ENCODE measurements around the gene SMU1. TPM values are rescaled to one million over a fixed set of nuclear protein-coding genes. Genes with fewer than 3 reads are reported as not detected.
A peak's percentile ranks its signal among the peaks of the same experiment; 100 is the strongest.

Gene SMU1
- total RNA-seq (2014; rRNA removed; shearing (Covaris generic); ENCODE audit: low replicate concordance) = 26.6 and 27.1 TPM in 2 replicates

GRCh38 chr9:33076046-33077004 lies at the start of gene SMU1:
Gene SMU1 (minus strand): TSS chr9:33076674. CDS start chr9:33076608, 66 bp downstream.
- Histone ChIP-seq H3K27me3 (no peaks in the 10 kb centered on the region), H3K36me3 (peaks cover 14% of the 10 kb centered on the region), H3K9me3 (no peaks in the 10 kb centered on the region), H3K4me3 (peak within 1 kb of the TSS; percentile 85)
- DNase-seq = peak; percentile 96

DNA sequence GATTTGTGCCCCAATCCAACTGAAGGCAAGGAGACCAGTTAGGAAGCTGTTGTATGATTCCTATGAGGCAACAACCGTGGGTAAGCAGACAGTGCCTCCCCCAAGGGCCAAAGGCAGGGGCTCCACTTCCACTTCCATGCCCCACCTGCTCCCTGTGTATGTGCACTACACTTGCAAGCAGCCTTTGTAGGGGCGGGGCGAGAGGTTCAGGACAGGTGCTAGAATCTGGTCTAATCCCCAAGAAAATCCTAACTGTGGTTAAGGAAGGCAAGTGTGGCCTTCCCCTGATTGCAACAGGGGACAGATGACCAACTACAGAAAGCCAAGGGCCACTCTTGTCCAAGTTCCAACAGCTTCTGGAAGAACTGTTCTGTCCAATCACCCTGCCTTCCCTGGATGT lies 49.0 kb upstream of the SMU1 start:
- H3K27me3 ChIP-seq = no peaks in the 10 kb centered on the region
- peaks cover 40% of the 10 kb centered on the region for H3K36me3 ChIP-seq
- no peak overlapping the region for H3K4me3 ChIP-seq
- no peaks in the 10 kb centered on the region for H3K9me3 ChIP-seq
- no peak for DNase-seq

GRCh38 chr9:33124751-33125381 lies 48.4 kb upstream of the SMU1 start:
- Histone ChIP-seq H3K4me3 (no peak overlapping the region), H3K27me3 (no peaks in the 10 kb centered on the region), H3K36me3 (peaks cover 39% of the 10 kb centered on the region), H3K9me3 (no peaks in the 10 kb centered on the region)
- no peak for DNase-seq

DNA sequence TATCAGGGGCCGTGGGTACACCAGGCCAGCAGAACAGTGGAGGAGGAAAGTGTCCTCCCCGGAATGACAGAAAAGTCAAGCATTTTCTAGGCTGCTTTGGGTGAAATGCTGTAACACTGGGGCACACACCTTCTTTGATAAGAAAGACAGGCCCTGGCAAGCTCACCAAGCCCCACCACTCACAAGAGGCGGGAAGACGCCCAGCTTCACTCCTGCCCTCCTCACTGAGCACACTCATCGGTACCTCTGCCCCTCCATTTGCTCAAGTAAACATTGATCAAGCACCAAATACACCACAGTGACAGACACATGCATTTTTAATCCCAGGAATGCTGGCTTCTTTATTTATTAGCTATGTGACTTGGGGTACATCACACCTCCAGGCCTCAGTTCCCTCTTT lies 47.6 kb upstream of the SMU1 start:
- no peak for DNase-seq
- no peaks in the 10 kb centered on the region for H3K9me3 ChIP-seq
- no peaks in the 10 kb centered on the region for H3K27me3 ChIP-seq
- no peak overlapping the region for H3K4me3 ChIP-seq
- peaks cover 37% of the 10 kb centered on the region for H3K36me3 ChIP-seq

DNA sequence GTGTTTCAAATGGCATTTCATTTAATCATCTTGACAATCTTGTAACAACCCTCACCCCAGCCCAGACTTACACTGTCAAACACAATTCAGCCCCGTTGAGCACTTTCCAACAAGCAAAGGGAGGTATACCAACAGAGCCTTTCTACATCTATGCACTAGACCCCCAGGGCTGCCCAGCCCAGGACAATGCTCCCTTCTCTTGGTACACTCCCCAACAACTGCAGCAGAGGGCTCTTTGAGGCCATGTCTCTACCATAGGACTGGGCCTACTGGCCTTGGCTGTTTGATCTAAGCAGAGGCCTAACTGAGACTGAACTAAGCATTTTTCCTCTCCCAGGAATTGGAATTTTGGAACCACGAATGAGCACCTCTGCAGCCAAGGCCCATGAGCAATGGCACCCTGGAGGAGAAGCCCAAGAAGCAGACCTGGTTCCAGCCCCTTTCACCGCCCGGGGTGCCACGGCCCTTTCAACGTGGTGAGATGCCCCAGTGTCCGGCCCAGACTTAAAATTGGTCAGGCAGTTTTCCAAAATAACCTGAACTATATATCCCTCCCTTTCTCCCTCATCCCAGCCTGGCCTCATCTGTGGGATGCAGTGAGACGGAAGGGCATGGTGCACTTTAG lies 47.0 kb upstream of the SMU1 start:
- DNase-seq = no peak
- Histone ChIP-seq H3K4me3 (no peak overlapping the region), H3K36me3 (peaks cover 32% of the 10 kb centered on the region), H3K27me3 (no peaks in the 10 kb centered on the region), H3K9me3 (no peaks in the 10 kb centered on the region)

- DNase-seq = no peak
- Histone ChIP-seq H3K4me3 (no peak overlapping the region), H3K36me3 (peaks cover 25% of the 10 kb centered on the region), H3K27me3 (no peaks in the 10 kb centered on the region), H3K9me3 (no peaks in the 10 kb centered on the region)
Measured at GRCh38 chr9:33120620-33121019, 44.1 kb upstream of the SMU1 start.

- no peak for DNase-seq
- Histone ChIP-seq H3K9me3 (no peaks in the 10 kb centered on the region), H3K36me3 (peaks cover 21% of the 10 kb centered on the region), H3K27me3 (no peaks in the 10 kb centered on the region), H3K4me3 (no peak overlapping the region)
Measured at GRCh38 chr9:33117796-33118195, 41.3 kb upstream of the SMU1 start.

GRCh38 chr9:33117306-33117705 lies 40.8 kb upstream of the SMU1 start:
- Histone ChIP-seq H3K27me3 (no peaks in the 10 kb centered on the region), H3K9me3 (no peaks in the 10 kb centered on the region), H3K4me3 (no peak overlapping the region), H3K36me3 (peaks cover 21% of the 10 kb centered on the region)
- DNase-seq = no peak

GRCh38 chr9:33116860-33117259 lies 40.4 kb upstream of the SMU1 start:
- Histone ChIP-seq H3K27me3 (no peaks in the 10 kb centered on the region), H3K9me3 (no peaks in the 10 kb centered on the region), H3K4me3 (no peak overlapping the region), H3K36me3 (peaks cover 23% of the 10 kb centered on the region)
- DNase-seq = no peak

DNA sequence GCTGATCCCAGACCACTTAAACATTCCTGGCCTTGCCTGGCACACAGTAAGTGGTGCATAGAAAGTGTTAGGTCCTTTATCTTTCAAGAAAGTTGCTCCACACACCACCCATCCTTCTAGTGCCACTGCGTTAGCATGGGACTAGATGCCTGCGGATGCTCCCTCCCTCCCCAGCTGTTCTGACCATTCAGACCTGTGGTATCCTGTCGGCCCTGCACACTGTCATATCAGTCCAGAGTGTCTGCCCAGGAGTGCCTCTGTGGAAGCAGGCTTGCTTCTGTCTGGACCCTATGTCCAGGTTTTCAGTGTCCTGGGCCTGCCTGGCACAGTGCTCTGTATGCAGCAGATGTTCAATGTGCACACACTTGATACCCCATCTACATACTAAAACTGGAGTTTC lies 38.3 kb upstream of the SMU1 start:
- H3K27me3 ChIP-seq = no peaks in the 10 kb centered on the region
- H3K4me3 ChIP-seq = no peak overlapping the region
- no peaks in the 10 kb centered on the region for H3K9me3 ChIP-seq
- DNase-seq = no peak
- peaks cover 23% of the 10 kb centered on the region for H3K36me3 ChIP-seq

GRCh38 chr9:33113799-33114547 lies 37.5 kb upstream of the SMU1 start:
- DNase-seq = no peak
- Histone ChIP-seq H3K27me3 (no peaks in the 10 kb centered on the region), H3K4me3 (no peak overlapping the region), H3K36me3 (peaks cover 18% of the 10 kb centered on the region), H3K9me3 (no peaks in the 10 kb centered on the region)

DNA sequence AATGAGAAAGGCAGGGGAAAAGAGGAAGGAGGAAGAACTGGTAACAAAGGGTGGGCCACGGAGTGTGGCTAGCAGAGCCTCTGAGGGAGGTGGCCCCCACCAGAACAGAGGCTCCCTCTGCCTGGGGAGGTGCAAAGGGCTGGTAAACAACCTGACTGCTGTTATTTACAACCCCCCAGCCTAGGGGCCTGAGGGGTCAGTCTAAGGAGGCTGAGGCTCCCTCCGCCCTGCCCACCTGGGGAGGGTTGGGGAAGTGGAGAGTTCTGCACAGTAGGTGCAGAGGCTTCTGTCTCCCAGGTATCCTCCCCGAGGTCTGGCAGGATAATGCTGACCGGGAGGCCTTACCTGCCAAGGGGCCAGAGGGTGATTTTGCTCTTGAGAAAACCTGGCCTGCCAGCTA lies 35.6 kb upstream of the SMU1 start:
- Histone ChIP-seq H3K36me3 (peaks cover 19% of the 10 kb centered on the region), H3K27me3 (no peaks in the 10 kb centered on the region), H3K4me3 (no peak overlapping the region), H3K9me3 (no peaks in the 10 kb centered on the region)
- DNase-seq = no peak

GRCh38 chr9:33111631-33112030 lies 35.2 kb upstream of the SMU1 start:
- Histone ChIP-seq H3K27me3 (no peaks in the 10 kb centered on the region), H3K9me3 (no peaks in the 10 kb centered on the region), H3K4me3 (no peak overlapping the region), H3K36me3 (peaks cover 16% of the 10 kb centered on the region)
- DNase-seq = no peak

DNA sequence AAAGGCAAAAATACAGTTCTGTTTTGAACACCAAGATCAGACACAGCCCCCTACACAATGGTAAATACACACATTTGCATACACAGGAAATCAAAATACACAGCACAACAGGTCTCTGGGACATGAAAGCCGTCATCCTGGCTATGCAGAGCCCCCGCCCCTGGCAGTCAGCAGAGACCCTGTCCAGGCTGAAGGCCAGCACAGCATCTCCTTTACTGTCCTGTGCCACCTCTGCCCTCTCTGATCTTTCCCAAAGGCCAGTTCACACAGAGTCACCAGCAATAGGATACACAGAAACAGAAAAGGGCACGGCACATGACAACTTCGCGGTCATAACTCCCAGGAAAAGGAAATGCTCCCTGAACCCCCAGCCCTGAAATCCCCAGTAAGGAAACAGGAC lies 34.2 kb upstream of the SMU1 start:
- Histone ChIP-seq H3K27me3 (no peaks in the 10 kb centered on the region), H3K4me3 (no peak overlapping the region), H3K9me3 (no peaks in the 10 kb centered on the region), H3K36me3 (peaks cover 13% of the 10 kb centered on the region)
- DNase-seq = no peak

GRCh38 chr9:33109850-33110595 lies 33.5 kb upstream of the SMU1 start:
- no peaks in the 10 kb centered on the region for H3K27me3 ChIP-seq
- H3K9me3 ChIP-seq = no peaks in the 10 kb centered on the region
- H3K36me3 ChIP-seq = peaks cover 11% of the 10 kb centered on the region
- no peak for DNase-seq
- no peak overlapping the region for H3K4me3 ChIP-seq

DNA sequence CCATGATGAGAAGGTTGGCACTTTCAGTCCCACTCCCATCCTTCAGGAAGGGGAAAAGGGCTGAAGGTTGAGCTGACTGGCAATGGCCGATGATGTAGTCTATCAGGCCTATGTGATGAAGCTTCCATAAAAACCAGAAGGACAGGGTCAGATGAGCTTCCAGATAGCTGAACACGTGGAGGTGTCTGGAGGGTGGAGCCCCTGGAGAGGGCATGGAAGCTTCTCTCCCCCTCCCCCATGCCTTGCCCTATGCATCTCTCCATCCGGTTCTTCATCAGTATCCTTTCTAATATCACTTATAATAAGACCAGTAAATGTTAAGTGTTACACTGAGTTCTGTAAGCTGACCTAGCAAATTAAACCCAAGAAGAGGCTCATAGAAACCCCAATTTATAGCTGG lies 32.6 kb upstream of the SMU1 start:
- no peak overlapping the region for H3K4me3 ChIP-seq
- no peaks in the 10 kb centered on the region for H3K27me3 ChIP-seq
- peaks cover 11% of the 10 kb centered on the region for H3K36me3 ChIP-seq
- no peaks in the 10 kb centered on the region for H3K9me3 ChIP-seq
- DNase-seq = no peak
